ACHN (cell line): ENCODE measurements around the gene BMP7.

Source experiments
- DNase-seq: peaks from one replicate; pipeline ENCODE4 v3.0.0-alpha.2; 2015
- in situ Hi-C: cut with HindIII; loops from 2 replicates; pipeline ENCODE4 v1.10.0; 2017; ENCODE audit warnings: low sequenced_read_pairs, low pct_ligation_motif_present, low pct_unique_long_range_greater_than_20kb

The BMP7 gene

GRCh38 chr20:57221916-57222630 lies 44.4 kb downstream of the BMP7 start:
- no peak for DNase-seq
- in situ Hi-C loops, result no loop called here

- no peak for DNase-seq
- in situ Hi-C loops, result no loop called here
Measured at GRCh38 chr20:57220337-57221145, 45.9 kb downstream of the BMP7 start.

- in situ Hi-C loops, result no loop called here
- no peak for DNase-seq
Measured at GRCh38 chr20:57219071-57219677, 47.3 kb downstream of the BMP7 start.

DNA sequence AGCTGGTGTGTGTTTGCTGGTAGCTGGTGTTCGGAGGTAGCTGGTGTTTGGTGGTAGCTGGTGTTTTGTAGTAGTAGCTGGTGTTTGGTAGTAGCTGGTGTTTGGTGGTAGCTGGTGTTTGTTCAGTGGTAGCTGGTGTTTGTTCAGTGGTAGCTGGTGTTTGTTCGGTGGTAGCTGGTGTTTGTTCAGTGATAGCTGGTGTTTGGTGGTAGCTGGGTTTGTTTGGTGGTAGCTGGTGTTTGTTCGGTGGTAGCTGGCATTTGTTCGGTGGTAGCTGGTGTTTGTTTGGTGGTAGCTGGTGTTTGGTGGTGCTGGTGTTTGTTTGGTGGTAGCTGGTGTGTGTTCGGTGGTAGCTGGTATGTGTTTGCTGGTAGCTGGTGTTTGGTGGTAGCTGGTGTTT lies 48.0 kb downstream of the BMP7 start:
- in situ Hi-C loops, result no loop called here
- DNase-seq, result no peak

DNA sequence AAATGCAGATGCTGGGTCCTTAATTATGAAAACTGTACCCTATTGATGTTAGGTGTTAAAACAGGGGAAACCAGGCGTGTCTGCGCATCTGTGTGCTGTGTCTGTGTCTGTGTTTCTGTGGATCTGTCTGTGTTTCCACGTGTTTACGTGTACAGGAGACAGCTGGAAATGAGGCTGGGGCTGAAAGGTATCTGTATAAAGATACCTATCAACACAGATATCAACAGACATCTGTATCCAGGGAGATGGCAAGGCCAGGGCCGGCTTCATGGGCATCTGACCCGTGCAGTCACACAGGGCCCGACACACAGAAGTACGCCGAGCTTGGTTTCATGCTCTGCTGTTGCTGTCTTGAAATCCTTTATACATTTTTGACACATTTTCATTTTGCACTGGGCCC lies 48.6 kb downstream of the BMP7 start:
- in situ Hi-C loops, result no loop called here
- DNase-seq, result no peak

DNA sequence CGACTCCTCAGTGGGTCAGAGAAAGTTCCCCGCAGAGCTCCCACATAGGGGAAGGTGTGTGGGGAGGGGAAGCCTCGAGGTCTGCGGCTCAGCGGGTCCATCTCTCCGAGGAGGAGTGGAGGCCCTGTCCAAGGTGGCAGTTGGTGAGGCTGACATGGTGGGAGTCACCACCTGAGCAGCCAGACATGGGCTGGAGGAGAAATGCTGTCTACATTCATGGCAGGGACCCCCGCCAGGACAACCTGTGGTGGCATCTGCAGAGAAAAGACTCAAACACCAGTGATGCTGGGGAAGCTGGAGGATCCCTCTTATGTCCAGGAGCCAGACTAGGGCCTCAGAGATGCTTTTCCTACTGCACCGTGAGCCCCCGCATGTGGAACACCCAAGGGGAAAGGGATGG lies 49.8 kb downstream of the BMP7 start:
- DNase-seq, result no peak
- in situ Hi-C loops, result no loop called here

- no peak for DNase-seq
- in situ Hi-C loops, result no loop called here
Measured at GRCh38 chr20:57215826-57216471, 50.5 kb downstream of the BMP7 start.

GRCh38 chr20:57215426-57215825 lies 51.0 kb downstream of the BMP7 start:
- DNase-seq, result no peak
- in situ Hi-C loops, result no loop called here

GRCh38 chr20:57214948-57215347 lies 51.5 kb downstream of the BMP7 start:
- no peak for DNase-seq
- in situ Hi-C loops, result no loop called here

GRCh38 chr20:57214427-57214826 lies 52.0 kb downstream of the BMP7 start:
- DNase-seq, result no peak
- in situ Hi-C loops, result no loop called here

GRCh38 chr20:57213924-57214323 lies 52.5 kb downstream of the BMP7 start:
- DNase-seq, result no peak
- in situ Hi-C loops, result no loop called here

DNA sequence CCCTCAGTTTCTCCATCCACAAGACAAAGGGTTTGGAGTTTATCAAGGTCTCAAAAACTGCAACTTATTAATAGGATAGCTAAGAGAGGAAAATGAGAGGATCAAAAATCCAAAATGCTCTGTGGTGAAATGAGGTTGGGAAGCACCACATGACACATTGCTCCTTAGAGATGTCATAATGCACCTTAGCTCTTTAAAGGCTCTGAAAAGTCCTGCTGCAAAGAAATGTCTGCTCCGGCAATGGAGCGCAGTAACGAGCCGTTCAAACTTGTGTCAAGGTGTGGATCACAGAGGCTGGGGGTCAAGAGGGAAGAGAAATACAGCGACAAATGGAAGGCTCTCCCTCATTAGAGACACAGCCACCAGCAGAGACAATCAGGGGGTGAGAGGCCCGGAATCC lies 53.1 kb downstream of the BMP7 start:
- in situ Hi-C loops, result no loop called here
- no peak for DNase-seq

- in situ Hi-C loops, result no loop called here
Measured at GRCh38 chr20:57212534-57213276, 53.7 kb downstream of the BMP7 start.

GRCh38 chr20:57211908-57212533 lies 54.4 kb downstream of the BMP7 start:
- in situ Hi-C loops, result no loop called here
- DNase-seq, result no peak

More at GRCh38 chr20:57212534-57213276, 53.7 kb downstream of the BMP7 start:
- DNase-seq, result peak; percentile 83

- in situ Hi-C loops, result no loop called here
- DNase-seq, result no peak
Measured at GRCh38 chr20:57211406-57211805, 55.0 kb downstream of the BMP7 start.

DNA sequence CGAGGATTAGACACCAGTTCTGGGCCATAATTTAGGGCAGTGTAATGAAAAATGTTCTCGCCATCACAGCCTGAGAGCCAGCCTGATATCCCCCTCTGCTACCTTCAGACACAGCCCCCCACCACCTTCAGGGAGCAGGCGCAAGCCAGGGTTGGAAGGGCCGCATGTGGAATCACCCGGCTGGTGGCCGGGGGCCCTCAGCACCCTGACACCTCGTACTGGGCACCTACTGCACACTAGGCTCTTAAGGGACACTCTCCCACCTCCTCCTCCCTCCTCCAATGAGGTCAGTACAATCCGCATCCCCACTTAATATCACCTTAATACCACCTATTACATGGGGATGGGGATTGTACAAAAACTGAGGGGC lies 55.5 kb downstream of the BMP7 start:
- in situ Hi-C loops, result no loop called here
- DNase-seq, result no peak

GRCh38 chr20:57210054-57210910 lies 56.2 kb downstream of the BMP7 start:
- in situ Hi-C loops, result no loop called here
- DNase-seq, result no peak
